ENCODE measurements around the gene TDRD15.

TDRD15 gene

DNA sequence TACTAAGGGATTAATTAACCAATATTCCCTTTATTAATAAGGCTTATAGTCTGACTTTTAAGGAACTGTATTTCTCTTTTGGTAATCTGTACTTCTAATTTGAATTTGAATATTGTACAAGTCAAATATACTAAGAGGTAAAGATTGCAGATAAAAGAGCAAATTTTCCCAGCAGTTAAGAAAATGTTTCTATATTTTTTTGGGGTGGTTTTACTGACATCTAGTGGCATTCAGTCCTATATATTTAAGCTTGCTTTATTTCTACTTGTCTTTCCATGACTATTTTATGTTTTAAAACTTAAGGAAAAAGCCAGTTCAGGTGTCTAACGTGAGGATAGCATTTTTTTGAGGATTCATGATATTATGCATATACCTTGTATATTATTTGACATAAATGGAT is 41.6 kb downstream of the TDRD15 start:
- H3K27me3 ChIP-seq (replicated peaks; ENCODE audit: control insufficient read depth, insufficient read depth, low read length), result no peaks in the 10 kb centered on the region
- no peaks in the 10 kb centered on the region for H3K36me3 ChIP-seq (ENCODE audit: control insufficient read depth, insufficient read depth, low read length)
- no peak overlapping the region for H3K4me3 ChIP-seq (replicated peaks; ENCODE audit: low read depth, low read length)
- no peak for DNase-seq (ENCODE audit: extremely low read depth, insufficient read length)
- TF ChIP-seq, protein P1, sequence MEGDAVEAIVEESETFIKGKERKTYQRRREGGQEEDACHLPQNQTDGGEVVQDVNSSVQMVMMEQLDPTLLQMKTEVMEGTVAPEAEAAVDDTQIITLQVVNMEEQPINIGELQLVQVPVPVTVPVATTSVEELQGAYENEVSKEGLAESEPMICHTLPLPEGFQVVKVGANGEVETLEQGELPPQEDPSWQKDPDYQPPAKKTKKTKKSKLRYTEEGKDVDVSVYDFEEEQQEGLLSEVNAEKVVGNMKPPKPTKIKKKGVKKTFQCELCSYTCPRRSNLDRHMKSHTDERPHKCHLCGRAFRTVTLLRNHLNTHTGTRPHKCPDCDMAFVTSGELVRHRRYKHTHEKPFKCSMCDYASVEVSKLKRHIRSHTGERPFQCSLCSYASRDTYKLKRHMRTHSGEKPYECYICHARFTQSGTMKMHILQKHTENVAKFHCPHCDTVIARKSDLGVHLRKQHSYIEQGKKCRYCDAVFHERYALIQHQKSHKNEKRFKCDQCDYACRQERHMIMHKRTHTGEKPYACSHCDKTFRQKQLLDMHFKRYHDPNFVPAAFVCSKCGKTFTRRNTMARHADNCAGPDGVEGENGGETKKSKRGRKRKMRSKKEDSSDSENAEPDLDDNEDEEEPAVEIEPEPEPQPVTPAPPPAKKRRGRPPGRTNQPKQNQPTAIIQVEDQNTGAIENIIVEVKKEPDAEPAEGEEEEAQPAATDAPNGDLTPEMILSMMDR (IDR thresholded peaks at IDR 0.05; ENCODE audit: insufficient read depth, low read length, poor library complexity, severe bottlenecking), result peak; percentile 17

DNA sequence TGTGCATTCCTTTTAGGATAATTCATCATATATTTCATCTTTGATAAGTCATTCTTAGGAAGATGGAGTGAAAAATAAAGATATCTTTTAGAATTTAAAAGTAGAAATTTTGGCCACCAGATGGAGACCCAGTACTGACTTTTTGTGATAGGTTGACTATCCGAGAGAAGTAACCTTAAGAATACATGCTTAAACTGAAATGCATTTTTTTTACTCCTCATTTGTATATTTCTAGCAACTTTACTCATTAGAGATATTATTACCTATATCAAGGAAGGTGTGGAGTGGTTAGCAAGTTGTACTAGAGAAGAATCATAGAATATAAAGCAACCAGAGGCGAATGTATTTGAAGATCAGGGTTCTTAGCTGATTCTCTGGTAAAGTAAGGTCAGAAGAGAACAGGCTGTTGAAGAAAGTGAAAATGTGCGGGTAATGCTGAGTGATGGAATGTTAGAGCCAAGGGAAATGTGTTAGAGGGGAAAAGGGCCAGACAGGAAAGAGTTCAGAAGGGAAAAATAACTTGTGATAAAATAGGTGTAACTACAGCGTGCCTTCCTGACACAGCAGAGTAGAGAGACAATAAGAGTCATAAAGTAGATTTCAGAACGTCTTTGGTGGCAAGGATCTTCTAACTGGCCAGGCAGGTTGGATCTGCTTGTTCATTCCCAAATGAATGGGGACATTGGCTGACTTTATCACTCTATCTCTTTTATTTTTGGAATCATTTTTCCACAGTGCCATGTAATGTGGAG is 52.3 kb downstream of the TDRD15 start:
- Histone ChIP-seq H3K4me3 (replicated peaks; ENCODE audit: low read depth, low read length) (no peak overlapping the region), H3K27me3 (replicated peaks; ENCODE audit: control insufficient read depth, insufficient read depth, low read length) (no peaks in the 10 kb centered on the region), H3K36me3 (ENCODE audit: control insufficient read depth, insufficient read depth, low read length) (no peaks in the 10 kb centered on the region)
- DNase-seq (ENCODE audit: extremely low read depth, insufficient read length), result no peak
- TF ChIP-seq, protein P1 (IDR thresholded peaks at IDR 0.05; ENCODE audit: insufficient read depth, low read length, poor library complexity, severe bottlenecking), result no peak

DNA sequence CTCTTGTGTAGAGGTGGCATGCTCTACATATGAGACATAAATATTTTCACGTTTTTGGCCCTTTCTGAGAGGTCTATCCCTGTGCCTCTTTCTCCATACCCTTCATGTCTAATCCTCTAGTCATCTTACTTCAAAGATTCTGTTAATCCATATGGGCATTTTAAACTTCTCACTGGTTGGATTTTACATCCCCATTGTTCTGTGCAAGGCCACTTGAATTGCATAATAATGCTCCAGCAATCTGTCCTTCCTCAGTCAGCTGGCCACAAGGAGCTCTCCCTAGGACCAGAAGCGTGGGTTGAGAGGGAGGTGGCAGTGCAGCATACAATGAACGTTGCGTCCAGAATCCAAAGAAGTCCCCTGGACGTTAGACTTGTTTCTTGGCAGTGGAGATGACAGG is 58.2 kb downstream of the TDRD15 start:
- Histone ChIP-seq H3K4me3 (replicated peaks; ENCODE audit: low read depth, low read length) (no peak overlapping the region), H3K36me3 (ENCODE audit: control insufficient read depth, insufficient read depth, low read length) (no peaks in the 10 kb centered on the region), H3K27me3 (replicated peaks; ENCODE audit: control insufficient read depth, insufficient read depth, low read length) (no peaks in the 10 kb centered on the region)
- TF ChIP-seq, protein P1 (IDR thresholded peaks at IDR 0.05; ENCODE audit: insufficient read depth, low read length, poor library complexity, severe bottlenecking), result no peak
- no peak for DNase-seq (ENCODE audit: extremely low read depth, insufficient read length)

DNA sequence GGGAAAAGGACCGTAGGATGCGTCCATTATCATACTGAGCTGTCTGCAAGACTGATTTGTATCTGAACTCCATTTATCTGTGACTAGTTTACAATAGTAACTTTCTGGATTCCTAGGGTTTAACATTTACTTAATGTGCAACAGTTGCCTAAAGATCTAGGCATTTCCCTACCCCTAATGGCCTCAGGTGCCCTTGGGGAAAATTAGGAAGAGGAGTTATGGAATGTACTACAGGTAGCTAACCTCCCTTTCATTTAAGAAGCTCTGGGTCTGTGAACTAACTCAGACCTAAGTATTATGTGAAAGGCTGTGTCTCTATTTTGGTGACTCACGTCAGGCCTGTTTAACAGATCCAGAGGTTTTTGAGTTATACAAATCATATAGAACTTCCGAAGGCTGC is 59.5 kb downstream of the TDRD15 start:
- TF ChIP-seq, protein P1 (IDR thresholded peaks at IDR 0.05; ENCODE audit: insufficient read depth, low read length, poor library complexity, severe bottlenecking), result no peak
- no peak for DNase-seq (ENCODE audit: extremely low read depth, insufficient read length)
- H3K36me3 ChIP-seq (ENCODE audit: control insufficient read depth, insufficient read depth, low read length), result no peaks in the 10 kb centered on the region
- no peak overlapping the region for H3K4me3 ChIP-seq (replicated peaks; ENCODE audit: low read depth, low read length)
- H3K27me3 ChIP-seq (replicated peaks; ENCODE audit: control insufficient read depth, insufficient read depth, low read length), result no peaks in the 10 kb centered on the region; the same call in 1 of the 2 replicates

DNA sequence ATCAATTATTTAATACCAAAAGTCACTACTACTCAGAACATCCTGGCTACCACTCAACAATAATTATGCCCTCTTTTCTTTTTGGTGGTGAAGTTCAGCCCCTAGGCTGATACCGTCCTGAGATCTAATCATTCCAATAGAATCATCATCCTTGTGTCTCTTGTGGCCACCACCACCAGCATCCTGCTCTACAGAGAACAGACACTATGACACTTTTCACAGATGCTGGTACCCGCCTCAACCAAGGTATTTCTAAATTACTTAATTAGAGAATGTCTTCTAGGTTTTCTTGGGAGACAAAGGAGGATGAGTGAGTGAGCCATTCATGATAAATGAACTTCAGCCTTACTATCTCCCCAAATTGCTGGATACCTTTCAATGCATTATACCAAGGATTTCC is 60.0 kb downstream of the TDRD15 start:
- Histone ChIP-seq H3K27me3 (replicated peaks; ENCODE audit: control insufficient read depth, insufficient read depth, low read length) (no peaks in the 10 kb centered on the region; the same call in 1 of the 2 replicates), H3K4me3 (replicated peaks; ENCODE audit: low read depth, low read length) (no peak overlapping the region), H3K36me3 (ENCODE audit: control insufficient read depth, insufficient read depth, low read length) (no peaks in the 10 kb centered on the region)
- no peak for DNase-seq (ENCODE audit: extremely low read depth, insufficient read length)
- TF ChIP-seq, protein P1 (IDR thresholded peaks at IDR 0.05; ENCODE audit: insufficient read depth, low read length, poor library complexity, severe bottlenecking), result no peak
